ES-I3 (cell line): ENCODE data around the gene TM4SF5.

ENCODE experiments used
- H3K36me3 ChIP-seq: 2 replicates; pipeline ENCODE4 v1.6.1; 2013; ENCODE audit warnings: mild to moderate bottlenecking, low read length, control low read depth, moderate library complexity; ENCODE audit not compliant: insufficient read depth
- H3K4me1 ChIP-seq: 2 replicates; pipeline ENCODE4 v1.6.1; 2013; ENCODE audit warnings: mild to moderate bottlenecking, control low read depth, low read length; ENCODE audit not compliant: insufficient read depth
- H3K9ac ChIP-seq: 2 replicates; pipeline ENCODE4 v1.6.1; 2013; ENCODE audit warnings: low read depth, mild to moderate bottlenecking, low read length, moderate library complexity
- H3K9me3 ChIP-seq: 2 replicates; pipeline ENCODE4 v1.6.1; 2013; ENCODE audit warnings: mild to moderate bottlenecking, low read length, moderate library complexity; ENCODE audit not compliant: control insufficient read depth, insufficient read depth

Gene TM4SF5

DNA sequence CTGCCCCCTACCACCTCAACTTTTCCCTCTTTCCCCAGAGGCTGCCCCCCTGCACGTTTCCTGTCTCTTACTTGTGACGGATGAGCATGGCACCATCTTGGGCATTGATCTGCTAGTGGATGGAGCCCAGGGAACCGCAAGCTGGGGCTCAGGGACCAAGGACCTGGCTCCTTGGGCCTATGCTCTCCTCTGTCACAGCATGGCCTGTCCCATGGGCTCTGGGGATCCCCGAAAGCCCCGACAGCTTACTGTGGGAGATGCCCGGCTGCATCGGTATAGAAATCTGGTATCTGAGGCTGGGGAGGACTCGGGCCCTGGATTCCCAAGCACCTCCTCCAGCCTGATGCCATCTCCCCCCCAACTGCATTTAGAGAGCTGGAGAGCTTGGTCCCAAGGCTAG lies 30.1 kb upstream of the TM4SF5 start:
- H3K4me1 ChIP-seq: no peaks in the 10 kb centered on the region
- no peak overlapping the region for H3K9ac ChIP-seq
- no peaks in the 10 kb centered on the region for H3K9me3 ChIP-seq
- no peaks in the 10 kb centered on the region for H3K36me3 ChIP-seq

DNA sequence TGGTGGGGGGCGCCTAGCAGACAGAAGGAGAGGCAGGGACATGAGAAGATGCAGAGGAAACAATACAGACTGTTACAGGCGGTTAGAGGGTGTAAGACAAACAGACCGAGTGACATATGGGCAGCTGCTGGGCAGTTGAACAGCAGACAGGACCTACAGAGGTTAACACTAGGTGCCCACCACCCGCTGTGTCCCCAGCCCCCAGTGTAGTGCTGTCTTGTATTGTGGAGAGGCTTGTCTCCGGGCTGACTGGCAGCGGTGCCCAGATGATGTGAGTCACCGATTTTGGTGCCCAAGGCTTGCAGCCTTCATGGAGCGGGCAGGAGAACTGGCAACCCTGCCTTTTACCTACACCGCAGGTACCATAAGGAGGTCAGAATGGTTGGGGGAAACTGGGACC lies 29.6 kb upstream of the TM4SF5 start:
- Histone ChIP-seq H3K36me3 (no peaks in the 10 kb centered on the region), H3K9me3 (no peaks in the 10 kb centered on the region), H3K9ac (no peak overlapping the region), H3K4me1 (no peaks in the 10 kb centered on the region)

GRCh38 chr17:4742629-4743028 lies 29.1 kb upstream of the TM4SF5 start:
- H3K9ac ChIP-seq: no peak overlapping the region
- H3K4me1 ChIP-seq: no peaks in the 10 kb centered on the region
- no peaks in the 10 kb centered on the region for H3K9me3 ChIP-seq
- H3K36me3 ChIP-seq: no peaks in the 10 kb centered on the region

DNA sequence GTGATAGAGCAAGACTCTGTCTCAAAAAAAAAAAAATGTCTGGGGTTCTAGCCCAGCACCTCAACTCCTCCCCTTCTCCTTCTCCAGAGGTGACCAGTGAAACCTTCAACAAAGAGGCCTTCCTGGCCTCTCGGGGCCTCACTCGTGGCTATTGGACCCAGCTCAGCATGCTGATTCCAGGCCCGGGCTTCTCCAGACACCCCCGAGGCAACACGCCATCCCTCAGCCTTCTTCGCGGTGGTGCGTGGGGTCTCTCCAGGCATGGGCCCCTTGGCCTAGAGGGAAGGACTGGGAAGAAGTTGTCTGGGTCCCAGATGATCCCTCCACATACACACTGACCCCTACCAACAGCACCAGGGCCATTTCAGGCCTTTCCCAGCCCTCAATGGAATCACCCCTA lies 28.5 kb upstream of the TM4SF5 start:
- Histone ChIP-seq H3K36me3 (no peaks in the 10 kb centered on the region), H3K9ac (no peak overlapping the region), H3K9me3 (no peaks in the 10 kb centered on the region), H3K4me1 (no peaks in the 10 kb centered on the region)

GRCh38 chr17:4743898-4744297 lies 27.8 kb upstream of the TM4SF5 start:
- no peaks in the 10 kb centered on the region for H3K9me3 ChIP-seq
- no peak overlapping the region for H3K9ac ChIP-seq
- no peaks in the 10 kb centered on the region for H3K4me1 ChIP-seq
- H3K36me3 ChIP-seq: no peaks in the 10 kb centered on the region

DNA sequence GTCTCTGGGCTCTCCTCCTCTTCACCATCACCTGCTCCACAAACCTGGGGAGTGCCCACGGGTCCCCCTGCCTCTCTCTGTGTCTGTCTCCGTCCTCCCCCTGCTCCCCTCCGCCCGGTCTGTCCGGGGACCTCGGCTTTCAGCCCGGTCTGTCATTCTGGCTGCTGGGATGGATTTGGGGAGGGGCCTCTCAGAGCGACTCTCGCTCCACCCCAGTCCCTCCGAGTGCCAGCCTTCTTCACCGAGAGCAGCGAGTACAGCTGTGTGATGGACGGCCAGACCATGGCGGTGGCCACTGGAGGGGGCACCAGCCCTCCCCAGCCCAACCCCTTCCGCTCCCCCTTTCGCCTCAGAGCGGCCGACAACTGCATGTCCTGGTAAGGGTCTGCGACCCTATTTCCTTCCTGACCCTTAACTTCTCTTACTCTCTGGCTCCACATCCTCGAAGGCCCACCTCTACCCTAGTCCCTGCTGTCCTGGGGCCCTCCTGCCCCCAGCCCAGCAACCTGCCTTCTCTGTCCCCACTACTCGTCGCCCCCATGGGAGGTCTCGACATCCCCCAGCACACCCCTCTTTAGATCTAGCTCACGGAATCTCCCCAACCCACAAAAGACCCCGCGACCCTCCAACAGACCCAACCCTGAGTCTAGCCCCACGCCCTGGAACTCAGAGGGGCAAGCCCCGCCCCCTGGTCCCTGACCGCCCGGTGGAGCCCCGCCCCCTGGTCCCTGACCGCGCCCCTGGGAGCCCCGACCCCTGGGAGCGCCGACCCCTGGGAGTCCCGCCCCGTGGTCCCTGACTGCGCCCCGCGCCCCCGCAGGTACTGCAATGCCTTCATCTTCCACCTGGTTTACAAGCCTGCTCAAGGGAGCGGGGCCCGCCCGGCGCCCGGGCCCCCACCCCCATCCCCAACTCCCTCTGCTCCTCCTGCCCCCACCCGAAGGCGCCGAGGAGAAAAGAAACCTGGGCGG lies 26.4 kb upstream of the TM4SF5 start:
- H3K9me3 ChIP-seq: no peaks in the 10 kb centered on the region
- no peaks in the 10 kb centered on the region for H3K36me3 ChIP-seq
- no peaks in the 10 kb centered on the region for H3K4me1 ChIP-seq
- peak overlapping the region; percentile 69; the same call in 1 of the 2 replicates for H3K9ac ChIP-seq

DNA sequence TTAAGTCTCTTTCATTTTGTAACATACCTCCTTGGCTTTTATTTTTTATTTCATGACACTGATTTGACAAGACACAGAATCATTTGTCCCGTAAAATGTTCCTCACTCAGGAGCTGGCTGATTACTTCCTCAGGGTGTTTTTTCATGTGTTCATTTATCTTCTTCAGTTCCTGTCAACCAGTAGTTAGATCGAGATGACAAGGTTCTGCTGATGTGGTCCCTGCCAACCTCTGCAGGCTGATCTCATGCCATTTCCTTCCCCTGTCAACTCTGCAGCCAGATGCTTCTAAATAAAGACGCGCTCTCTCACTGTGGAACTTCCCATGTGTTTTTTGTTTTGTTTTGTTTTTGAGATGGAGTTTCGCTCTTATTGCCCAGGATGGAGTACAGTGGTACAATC lies 23.8 kb upstream of the TM4SF5 start:
- Histone ChIP-seq H3K36me3 (no peaks in the 10 kb centered on the region), H3K9ac (no peak overlapping the region), H3K9me3 (no peaks in the 10 kb centered on the region), H3K4me1 (no peaks in the 10 kb centered on the region)

GRCh38 chr17:4748686-4749085 lies 23.0 kb upstream of the TM4SF5 start:
- H3K36me3 ChIP-seq: no peaks in the 10 kb centered on the region
- H3K4me1 ChIP-seq: no peaks in the 10 kb centered on the region
- no peaks in the 10 kb centered on the region for H3K9me3 ChIP-seq
- H3K9ac ChIP-seq: no peak overlapping the region

DNA sequence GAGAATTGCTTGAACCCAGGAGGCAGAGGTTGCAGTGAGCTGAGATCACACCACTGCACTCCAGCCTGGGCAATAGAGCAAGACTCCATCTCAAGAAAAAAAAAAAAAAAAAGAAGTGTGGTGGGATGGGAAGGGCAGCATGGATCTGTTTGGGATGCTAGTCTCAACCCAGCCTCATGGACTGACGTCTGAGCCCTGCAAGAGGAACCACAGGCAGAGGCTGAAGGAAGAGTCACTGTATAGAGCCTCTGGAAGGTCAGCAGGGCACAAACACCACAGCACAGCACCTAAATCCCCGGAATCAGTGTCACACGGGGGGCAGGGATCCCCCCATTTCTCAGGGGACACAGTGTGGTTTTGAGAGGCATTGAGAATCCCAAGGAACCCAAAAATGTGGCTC lies 21.1 kb upstream of the TM4SF5 start:
- H3K4me1 ChIP-seq: no peaks in the 10 kb centered on the region
- H3K9ac ChIP-seq: no peak overlapping the region
- H3K9me3 ChIP-seq: no peaks in the 10 kb centered on the region
- no peaks in the 10 kb centered on the region for H3K36me3 ChIP-seq

- H3K36me3 ChIP-seq: no peaks in the 10 kb centered on the region
- no peaks in the 10 kb centered on the region for H3K9me3 ChIP-seq
- no peak overlapping the region for H3K9ac ChIP-seq
- no peaks in the 10 kb centered on the region for H3K4me1 ChIP-seq
Measured at GRCh38 chr17:4751932-4752331, 19.8 kb upstream of the TM4SF5 start.

DNA sequence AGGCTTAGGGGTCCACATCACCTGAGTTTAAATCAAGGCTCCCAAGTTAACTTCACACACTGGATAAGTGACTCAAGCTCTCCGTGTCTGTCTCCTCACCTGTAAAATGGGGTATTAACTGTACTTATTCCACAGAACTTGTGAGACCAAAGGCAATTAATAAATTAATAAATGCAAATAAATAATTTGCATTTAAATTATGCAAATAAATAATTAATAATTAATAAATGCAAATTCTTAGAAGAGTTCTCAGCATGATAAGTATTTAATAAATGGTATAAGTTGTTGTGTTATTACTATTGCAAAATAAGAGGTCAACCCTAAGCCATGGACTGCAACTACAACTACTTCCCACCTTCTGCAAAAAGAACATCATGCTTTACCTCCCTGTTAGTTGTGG lies 18.3 kb upstream of the TM4SF5 start:
- Histone ChIP-seq H3K9ac (no peak overlapping the region), H3K9me3 (no peaks in the 10 kb centered on the region), H3K36me3 (no peaks in the 10 kb centered on the region), H3K4me1 (no peaks in the 10 kb centered on the region)

- Histone ChIP-seq H3K9ac (no peak overlapping the region), H3K4me1 (no peaks in the 10 kb centered on the region), H3K36me3 (no peaks in the 10 kb centered on the region), H3K9me3 (no peaks in the 10 kb centered on the region)
Measured at GRCh38 chr17:4759776-4760236, 11.9 kb upstream of the TM4SF5 start.

DNA sequence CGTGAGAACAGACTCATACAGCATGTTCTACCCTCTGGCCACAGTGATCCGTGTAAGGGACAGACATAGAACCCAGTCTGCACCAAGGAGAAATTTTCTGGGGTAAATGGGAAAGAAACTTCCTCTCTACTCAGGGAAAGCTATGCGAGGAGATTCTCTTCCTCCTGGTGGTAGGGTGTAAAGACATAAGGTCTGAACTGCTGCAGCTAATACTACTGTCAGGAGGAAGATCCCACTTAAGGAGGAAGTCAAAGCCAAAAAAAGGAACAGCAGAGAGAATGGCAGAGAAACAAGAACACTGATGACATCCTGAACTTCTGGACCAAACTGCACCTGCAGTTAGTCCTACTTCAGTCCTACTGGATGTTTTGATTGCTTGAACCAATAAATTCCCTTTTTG lies 7.1 kb upstream of the TM4SF5 start:
- H3K9me3 ChIP-seq: no peaks in the 10 kb centered on the region
- no peaks in the 10 kb centered on the region for H3K4me1 ChIP-seq
- no peak overlapping the region for H3K9ac ChIP-seq
- no peaks in the 10 kb centered on the region for H3K36me3 ChIP-seq

- Histone ChIP-seq H3K9me3 (no peaks in the 10 kb centered on the region), H3K9ac (no peak overlapping the region), H3K36me3 (no peaks in the 10 kb centered on the region), H3K4me1 (no peaks in the 10 kb centered on the region)
Measured at GRCh38 chr17:4766201-4766600, 5.5 kb upstream of the TM4SF5 start.

DNA sequence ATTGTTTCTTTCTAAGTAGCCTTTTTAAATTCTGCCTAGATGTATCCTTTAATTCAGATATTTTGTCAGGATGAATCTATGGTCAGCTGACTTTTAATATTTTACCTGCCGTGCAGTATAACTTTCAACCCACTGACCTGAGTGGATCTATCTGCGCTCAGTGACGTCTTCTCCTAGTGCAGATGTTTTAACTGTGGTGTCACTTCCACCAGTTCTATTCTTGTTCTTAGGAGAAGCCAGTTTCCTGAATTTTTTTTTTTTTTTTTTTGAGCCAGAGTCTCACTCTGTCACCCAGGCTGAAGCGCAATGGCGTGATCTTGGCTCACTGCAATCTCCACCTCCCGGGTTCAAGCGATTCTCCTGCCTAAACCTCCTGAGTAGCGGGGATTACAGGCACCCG lies 5.0 kb upstream of the TM4SF5 start:
- Histone ChIP-seq H3K36me3 (no peaks in the 10 kb centered on the region), H3K9ac (no peak overlapping the region), H3K9me3 (no peaks in the 10 kb centered on the region), H3K4me1 (no peaks in the 10 kb centered on the region)
